GM10248 (cell line): Measurements from ENCODE around the gene PARP3.

Experiments used
- CTCF ChIA-PET: fragments of 300-600 bp; sonication (Branson Sonifier 250); formaldehyde crosslinking; extraction: SDS; loops from one replicate; lab custom pipeline; 2021; ENCODE audit warnings: antibody characterized with exemption; lab: Yijun Ruan, JAX
- POLR2A ChIA-PET: fragments of 350-650 bp; sonication (Branson Sonifier 250); formaldehyde crosslinking; extraction: SDS; loops from one replicate; lab custom pipeline; 2020; ENCODE audit warnings: antibody characterized with exemption; lab: Yijun Ruan, JAX
- DNase-seq: peaks from one replicate; pipeline ENCODE4 v3.0.0; 2012; ENCODE audit errors: extremely low spot score
- TF ChIP-seq, protein P1 (sequence below): IDR thresholded peaks from 2 replicates; pipeline ENCODE4 v1.5.1; 2012; ENCODE audit warnings: mild to moderate bottlenecking, low read depth; ENCODE audit errors: extremely low read depth, missing control alignments, control extremely low read depth

Gene PARP3

DNA sequence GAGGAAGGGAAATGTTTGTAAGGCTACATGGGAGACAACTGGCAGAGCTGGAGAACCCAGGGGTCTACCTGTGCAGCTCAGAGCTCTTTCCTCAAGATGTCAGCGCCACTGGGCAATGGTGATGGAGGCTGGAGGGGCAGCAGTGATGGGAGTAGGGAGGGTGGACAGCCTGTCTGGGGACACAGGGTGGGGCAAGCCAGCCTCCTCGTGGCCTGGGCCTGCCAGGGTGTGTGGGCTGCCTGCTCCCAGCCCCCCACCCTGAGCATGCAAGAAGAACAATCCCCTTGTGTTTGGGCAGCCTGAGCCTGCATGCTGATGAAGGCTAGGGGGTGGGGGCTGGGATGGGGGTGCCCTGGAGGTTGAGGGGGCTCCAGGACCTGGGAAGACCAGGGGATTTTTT, 23.9 kb downstream of the PARP3 start:
- TF ChIP-seq, protein P1, sequence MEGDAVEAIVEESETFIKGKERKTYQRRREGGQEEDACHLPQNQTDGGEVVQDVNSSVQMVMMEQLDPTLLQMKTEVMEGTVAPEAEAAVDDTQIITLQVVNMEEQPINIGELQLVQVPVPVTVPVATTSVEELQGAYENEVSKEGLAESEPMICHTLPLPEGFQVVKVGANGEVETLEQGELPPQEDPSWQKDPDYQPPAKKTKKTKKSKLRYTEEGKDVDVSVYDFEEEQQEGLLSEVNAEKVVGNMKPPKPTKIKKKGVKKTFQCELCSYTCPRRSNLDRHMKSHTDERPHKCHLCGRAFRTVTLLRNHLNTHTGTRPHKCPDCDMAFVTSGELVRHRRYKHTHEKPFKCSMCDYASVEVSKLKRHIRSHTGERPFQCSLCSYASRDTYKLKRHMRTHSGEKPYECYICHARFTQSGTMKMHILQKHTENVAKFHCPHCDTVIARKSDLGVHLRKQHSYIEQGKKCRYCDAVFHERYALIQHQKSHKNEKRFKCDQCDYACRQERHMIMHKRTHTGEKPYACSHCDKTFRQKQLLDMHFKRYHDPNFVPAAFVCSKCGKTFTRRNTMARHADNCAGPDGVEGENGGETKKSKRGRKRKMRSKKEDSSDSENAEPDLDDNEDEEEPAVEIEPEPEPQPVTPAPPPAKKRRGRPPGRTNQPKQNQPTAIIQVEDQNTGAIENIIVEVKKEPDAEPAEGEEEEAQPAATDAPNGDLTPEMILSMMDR, result no peak
- no peak for DNase-seq
- CTCF ChIA-PET, result interaction anchor here (0.8 to 6.0 kb wide), 7 partner anchors 8 to 24 kb away, joined by 3 to 43 read pairs (median 4); partner anchors contain the start of genes ABHD14A, ABHD14B, ACY1 and GPR62
- POLR2A ChIA-PET, result no interaction called here

DNA sequence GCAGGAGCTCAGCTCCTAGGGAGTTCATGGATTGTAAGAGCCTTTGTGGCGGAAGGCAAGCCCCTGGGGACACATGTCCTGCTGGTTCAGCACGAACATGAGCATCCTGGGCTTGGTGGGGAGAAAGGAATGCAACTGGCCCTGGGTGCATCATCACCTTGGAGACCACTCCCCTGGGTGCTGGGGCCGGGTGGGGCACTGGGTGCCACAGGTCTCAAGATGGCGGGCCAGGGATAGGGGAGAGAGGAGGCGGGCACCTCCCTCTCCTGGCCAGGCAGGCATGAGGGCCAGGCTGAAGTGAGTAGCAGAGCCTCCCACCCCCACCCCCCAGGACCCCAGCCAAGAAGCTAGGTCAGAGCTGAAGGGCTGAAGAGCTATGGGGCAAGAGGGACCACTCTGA, 24.3 kb downstream of the PARP3 start:
- ChIA-PET POLR2A (interaction anchor here (0.6 kb wide), 1 partner anchor 184 kb away, joined by 3 read pairs; no protein-coding TSS in a partner anchor), CTCF (interaction anchor here (1.5 to 6.0 kb wide), 3 partner anchors 8 to 24 kb away, joined by 3 to 43 read pairs (median 40); partner anchors contain the start of genes ABHD14A, ABHD14B, ACY1 and PARP3)
- no peak for DNase-seq
- TF ChIP-seq, protein P1, result no peak

DNA sequence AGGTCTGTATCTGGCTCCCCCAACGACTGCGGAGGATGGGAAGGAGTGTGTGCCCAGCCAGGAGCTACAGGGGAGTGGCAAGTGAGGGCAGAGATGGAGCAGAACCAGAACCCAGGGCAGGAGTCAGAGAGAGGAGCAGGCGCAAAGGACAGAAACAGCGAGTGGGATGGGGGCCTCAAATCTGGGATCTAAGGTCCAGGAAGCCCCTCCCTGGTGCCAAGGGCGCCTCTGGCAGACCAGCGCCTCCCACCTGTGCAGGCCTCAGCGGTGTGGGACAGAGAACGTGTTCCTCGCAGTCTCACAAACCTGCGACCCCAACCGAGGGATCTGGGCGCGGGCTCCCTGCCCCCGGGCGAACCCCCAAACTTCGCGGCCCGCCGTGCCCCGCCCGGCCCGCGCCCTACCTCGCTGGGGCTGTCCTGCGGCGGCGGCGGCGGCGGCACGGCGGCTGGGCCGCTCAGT, 24.8 kb downstream of the PARP3 start:
- no peak for DNase-seq
- TF ChIP-seq, protein P1, result no peak
- ChIA-PET CTCF (interaction anchor here (1.5 to 6.0 kb wide), 2 partner anchors 16 to 25 kb away, joined by 3 to 40 read pairs; partner anchors contain the start of genes ACY1, PARP3 and RRP9), POLR2A (interaction anchor here (0.6 kb wide), 1 partner anchor 183 kb away, joined by 3 read pairs; no protein-coding TSS in a partner anchor)

DNA sequence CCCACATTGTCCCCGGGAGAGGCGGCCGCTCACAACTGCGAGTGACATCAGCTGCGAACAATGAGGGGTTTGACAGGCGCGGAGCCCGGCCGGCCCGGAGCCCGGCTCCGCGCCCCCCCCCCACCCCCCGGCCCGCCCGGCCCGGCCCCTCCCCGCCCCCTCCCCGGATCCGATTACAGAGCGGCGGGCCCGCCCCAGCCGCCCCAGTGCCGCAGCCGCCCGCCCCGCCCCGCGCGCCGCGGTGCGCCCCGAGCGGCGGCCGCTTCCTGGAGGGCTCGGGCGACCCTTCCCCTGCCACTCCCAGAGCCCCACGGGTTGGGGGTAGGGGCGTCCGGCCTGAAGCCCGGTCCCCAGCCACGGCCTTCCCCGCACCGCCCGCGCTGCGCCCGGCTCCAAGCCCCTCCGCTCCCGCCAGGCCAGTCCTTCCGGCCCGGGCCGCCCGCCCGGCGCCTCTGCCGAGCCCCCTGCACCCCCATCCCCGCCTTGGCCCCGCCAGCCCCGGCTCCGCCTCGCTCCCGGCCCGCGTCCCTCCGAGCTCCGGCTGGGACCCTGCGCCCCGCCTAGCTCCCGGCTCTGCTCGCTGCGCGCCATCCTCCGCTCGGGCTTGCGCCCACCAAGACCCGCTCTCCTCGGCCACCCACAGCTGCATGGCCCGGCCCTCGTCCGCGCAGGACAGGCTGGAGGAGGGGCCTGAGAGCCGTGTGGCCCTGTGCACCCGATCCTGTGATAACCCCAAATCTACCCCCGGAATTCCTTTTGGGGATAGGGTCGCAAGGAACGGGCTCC, 25.4 kb downstream of the PARP3 start, which contains the start of gene PCBP4:
Gene PCBP4 (minus strand): TSS at position 71 of the 786 bp plus-strand sequence. CDS start 6,214 bp downstream, outside the sequence.
- DNase-seq, result peak; percentile 57
- TF ChIP-seq, protein P1, result no peak
- ChIA-PET POLR2A (no interaction called here), CTCF (interaction anchor here (0.7 to 6.0 kb wide), 2 partner anchors 25 to 155 kb away, joined by 3 to 40 read pairs; partner anchors contain the start of genes PARP3 and RRP9)

DNA sequence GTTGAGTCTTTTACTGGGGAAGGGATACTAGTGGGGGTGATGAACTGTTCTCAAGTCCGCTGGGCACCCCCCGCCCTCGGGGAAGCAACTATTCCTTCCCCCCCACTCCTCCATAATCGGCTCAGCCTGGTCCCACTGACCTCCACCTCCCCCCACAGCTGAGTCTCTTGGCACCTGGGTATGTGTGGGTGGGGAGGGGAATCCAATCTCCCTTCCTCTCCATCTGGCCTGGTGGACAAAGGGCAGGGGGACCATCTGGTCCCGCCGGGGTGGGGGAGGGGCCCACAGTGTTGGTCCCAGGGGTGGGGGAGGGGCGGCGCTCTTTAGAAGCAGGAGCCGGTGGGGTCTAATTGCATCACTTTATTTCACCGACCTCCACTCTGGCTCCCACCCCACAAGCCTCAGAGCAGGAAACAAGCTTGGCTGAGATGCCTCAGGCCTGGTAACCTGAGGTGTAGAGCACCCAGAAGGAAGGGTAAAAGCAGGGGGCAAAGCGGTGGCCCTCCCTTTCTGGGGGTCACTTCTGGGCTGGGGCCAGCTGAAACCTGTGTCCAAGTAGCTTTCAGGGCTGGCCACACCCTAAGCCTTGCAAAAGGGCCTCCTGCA, 26.1 kb downstream of the PARP3 start:
- ChIA-PET CTCF (interaction anchor here (6.0 kb wide), 1 partner anchor 26 kb away, joined by 40 read pairs; the partner anchor contains the start of genes PARP3 and RRP9), POLR2A (interaction anchor here (0.6 kb wide), 1 partner anchor 89 kb away, joined by 3 read pairs; no protein-coding TSS in a partner anchor)
- DNase-seq, result no peak
- TF ChIP-seq, protein P1, result no peak
